Stomach (tissue), 9 donors: Measurements from ENCODE around the gene C15orf39. TPM values are rescaled to one million over a fixed set of nuclear protein-coding genes. Genes with fewer than 3 reads are reported as not detected.
"Not testable (repeated sequence)": the region's sequence is repeated elsewhere in the genome, so short reads cannot be mapped to it uniquely, and the experiment has no call there.

Experiments
- DNase-seq, 2 donors: peaks; one replicate each; pipeline versions ENCODE4 v3.0.0 to v3.0.0-alpha.2; 2013 to 2019
- H3K27ac ChIP-seq, 5 donors: fragments of 200-600 bp in 4 of 5; sonication (generic) in 4 of 5; one replicate each; pipeline ENCODE4 v1.5.1; 2013 to 2019; ENCODE audit warnings: mild to moderate bottlenecking in 1 of 5, moderate library complexity in 1 of 5
- H3K27me3 ChIP-seq, 3 donors: fragments of 200-600 bp; sonication (generic); one replicate each; pipeline ENCODE4 v1.5.1; 2017 to 2019; ENCODE audit warnings: mixed run types in 1 of 3
- H3K36me3 ChIP-seq, 4 donors: fragments of 200-600 bp; sonication (generic); 1 replicate in 3 of 4; 2 replicates in 1 of 4; pipeline ENCODE4 v1.5.1; 2016 to 2019
- H3K4me1 ChIP-seq, 4 donors: fragments of 200-600 bp; sonication (generic); one replicate each; pipeline ENCODE4 v1.5.1; 2016 to 2019
- H3K4me3 ChIP-seq, 4 donors: fragments of 200-600 bp; sonication (generic) in 3 of 4; one replicate each; pipeline ENCODE4 v1.5.1; 2016 to 2019; ENCODE audit warnings: mild to moderate bottlenecking in 1 of 4
- H3K9me3 ChIP-seq, 4 donors: fragments of 200-600 bp; sonication (generic); one replicate each; pipeline ENCODE4 v1.5.1; 2016 to 2019
- EP300 ChIP-seq: sonication (generic); formaldehyde crosslinking; IDR thresholded peaks from one replicate; pipeline ENCODE4 v1.6.1; 2017; ENCODE audit warnings: antibody characterized with exemption
- POLR2A ChIP-seq, 4 donors: fragments of 450-650 bp; IDR thresholded peaks; one replicate each; pipeline ENCODE4 v1.6.1; 2016; ENCODE audit warnings: antibody characterized with exemption in 4 of 4, control low read depth in 2 of 4, mild to moderate bottlenecking in 1 of 4, moderate library complexity in 1 of 4
- POLR2AphosphoS5 ChIP-seq, 3 donors: sonication (generic); formaldehyde crosslinking; IDR thresholded peaks; one replicate each; pipeline ENCODE4 v1.6.1; 2016; ENCODE audit warnings: antibody characterized with exemption in 3 of 3
- WGBS, 5 donors: extraction: QIAGEN DNeasy Blood & Tissue Kit in 3 of 5; methylation state at CpG; one replicate each; pipeline versions ENCODE4 v1.1.5 to v1.1.7; 2013 to 2018; 5-methylcytosine and 5-hydroxymethylcytosine counted together
- intact Hi-C: fragments of 100-400 bp; cut with DNase I; formaldehyde crosslinking; loops from one replicate; pipeline ENCODE4 v1.15.1; 2023; ENCODE audit warnings: low total_unique reads
- polyA plus RNA-seq, 3 donors: library from polyadenylated mRNA; stranded (reverse); fragments of 200-250 nt; gene quantifications; one replicate each; pipeline ENCODE4 v1.2.3, GENCODE V29; 2013
- total RNA-seq, 5 donors: library from RNA; depleted of rRNA; stranded (reverse); fragments of >200 nt; gene quantifications; one replicate each; pipeline versions ENCODE4 v1.1.0 to v1.2.3, GENCODE V29; 2014 to 2016
- TF ChIP-seq, protein P1 (sequence below), 7 experiments: fragments of 450-650 bp in 4 of 7; fragments of 200-600 bp in 3 of 7; sonication (generic) in 3 of 7; IDR thresholded peaks; one replicate each; pipeline ENCODE4 v1.5.1; 2016 to 2019; ENCODE audit warnings: antibody characterized with exemption in 7 of 7, control low read depth in 2 of 7, mild to moderate bottlenecking in 1 of 7
- donor health status: healthy with polysubstance abuse.
- donor health status: Bipolar disorder and iron deficiency.
- donor health status: healthy.

Gene C15orf39
- total and polyA plus RNA-seq, 8 donors: 3.1 to 29.1 (median 11.1) TPM

DNA sequence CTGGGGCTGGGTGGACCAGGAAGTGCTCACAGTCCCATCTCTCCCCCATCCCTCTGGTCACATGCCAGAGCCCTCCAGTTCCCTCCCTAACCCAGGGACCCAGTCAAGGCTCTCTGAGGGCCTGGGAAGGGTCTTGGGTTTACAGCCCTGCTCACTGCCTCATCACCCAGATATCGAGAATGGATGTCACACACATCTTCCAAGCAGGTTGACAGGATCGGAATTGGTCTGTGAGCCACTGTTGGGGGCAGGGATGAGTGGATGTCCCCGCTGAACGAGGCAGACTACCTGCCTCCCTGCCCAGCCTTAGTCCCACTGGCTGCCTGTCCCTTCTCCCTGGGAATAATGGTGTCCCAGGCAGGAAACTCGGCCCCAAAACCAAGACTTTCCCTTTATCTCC, 36.5 kb downstream of the C15orf39 start:
- intact Hi-C loops: no loop called here
- H3K9me3 ChIP-seq: no peaks in the 10 kb centered on the region
- 50 to 86% (median 74%) methylated on average over 1 to 5 of the region's 5 CpGs for WGBS, 5 donors
- peaks cover 0 to 48% (median 7%) of the 10 kb centered on the region in 3 donors for H3K27me3 ChIP-seq
- DNase-seq: no peak
- no peak overlapping the region for H3K27ac ChIP-seq
- H3K36me3 ChIP-seq: no peaks in the 10 kb centered on the region
- no peak for TF ChIP-seq POLR2A (IDR thresholded peaks at IDR 0.05)
- TF ChIP-seq, protein P1, sequence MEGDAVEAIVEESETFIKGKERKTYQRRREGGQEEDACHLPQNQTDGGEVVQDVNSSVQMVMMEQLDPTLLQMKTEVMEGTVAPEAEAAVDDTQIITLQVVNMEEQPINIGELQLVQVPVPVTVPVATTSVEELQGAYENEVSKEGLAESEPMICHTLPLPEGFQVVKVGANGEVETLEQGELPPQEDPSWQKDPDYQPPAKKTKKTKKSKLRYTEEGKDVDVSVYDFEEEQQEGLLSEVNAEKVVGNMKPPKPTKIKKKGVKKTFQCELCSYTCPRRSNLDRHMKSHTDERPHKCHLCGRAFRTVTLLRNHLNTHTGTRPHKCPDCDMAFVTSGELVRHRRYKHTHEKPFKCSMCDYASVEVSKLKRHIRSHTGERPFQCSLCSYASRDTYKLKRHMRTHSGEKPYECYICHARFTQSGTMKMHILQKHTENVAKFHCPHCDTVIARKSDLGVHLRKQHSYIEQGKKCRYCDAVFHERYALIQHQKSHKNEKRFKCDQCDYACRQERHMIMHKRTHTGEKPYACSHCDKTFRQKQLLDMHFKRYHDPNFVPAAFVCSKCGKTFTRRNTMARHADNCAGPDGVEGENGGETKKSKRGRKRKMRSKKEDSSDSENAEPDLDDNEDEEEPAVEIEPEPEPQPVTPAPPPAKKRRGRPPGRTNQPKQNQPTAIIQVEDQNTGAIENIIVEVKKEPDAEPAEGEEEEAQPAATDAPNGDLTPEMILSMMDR (IDR thresholded peaks at IDR 0.05): no peak
- TF ChIP-seq POLR2AphosphoS5 (IDR thresholded peaks at IDR 0.05): no peak
- TF ChIP-seq EP300: no peak
- no peak overlapping the region for H3K4me3 ChIP-seq
- no peaks in the 10 kb centered on the region for H3K4me1 ChIP-seq

DNA sequence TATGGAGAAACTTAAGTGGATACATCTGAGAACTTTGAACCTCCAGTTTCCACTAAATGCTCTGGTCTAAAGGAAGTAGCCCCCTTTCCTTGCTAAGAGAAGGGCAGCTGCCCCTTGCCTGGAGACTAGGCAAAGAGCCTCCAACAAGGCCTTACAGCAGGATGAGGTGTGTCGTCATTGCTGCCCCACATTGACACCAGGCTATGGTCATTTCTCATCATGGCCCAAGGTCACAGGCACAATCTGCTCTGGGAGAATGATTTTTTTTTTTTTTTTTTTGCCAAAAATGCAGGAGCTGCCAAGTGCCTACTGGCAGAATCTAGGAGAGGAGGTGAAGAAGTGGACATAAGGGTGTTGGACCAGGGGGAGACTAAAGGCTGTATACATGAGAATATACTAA, 44.1 kb downstream of the C15orf39 start:
- not testable (repeated sequence) for H3K4me1 ChIP-seq, DNase-seq, H3K4me3 ChIP-seq, H3K27ac ChIP-seq, H3K9me3 ChIP-seq, H3K36me3 ChIP-seq
- intact Hi-C loops: loop anchor here (10.0 kb wide), 1 partner anchor 59 kb away; no protein-coding TSS in a partner anchor
- 81 to 100% (median 92%) methylated on average over 1 of the region's 1 CpG for WGBS, 5 donors
- peaks cover 0 to 15% (median 0%) of the 10 kb centered on the region in 3 donors for H3K27me3 ChIP-seq

DNA sequence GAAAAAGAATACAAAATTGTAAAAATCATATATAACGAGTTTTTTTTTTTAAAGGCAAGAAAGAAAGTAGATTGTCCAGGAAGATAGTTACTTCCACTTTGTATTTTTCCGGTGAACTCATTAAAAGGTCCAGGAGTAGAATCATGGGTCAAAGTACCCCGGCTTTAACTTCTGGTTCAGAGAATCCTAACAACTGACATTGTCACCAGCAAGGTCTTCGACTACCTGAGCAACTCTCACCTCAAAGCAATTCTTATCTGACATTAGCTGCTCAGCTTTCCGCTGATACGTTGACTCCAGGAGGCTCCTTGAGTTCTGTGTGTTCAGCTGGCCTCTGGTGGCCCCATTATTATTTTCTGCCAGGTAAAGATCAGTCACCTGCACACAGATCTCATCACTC, 47.3 kb downstream of the C15orf39 start:
- peak; percentile 15 to 16 for DNase-seq
- not testable (repeated sequence) for H3K36me3 ChIP-seq, H3K27ac ChIP-seq, H3K9me3 ChIP-seq, H3K4me1 ChIP-seq, H3K4me3 ChIP-seq
- WGBS, 5 donors: 25 to 41% (median 32%) methylated on average over 6 of the region's 6 CpGs
- intact Hi-C loops: loop anchor here (10.0 kb wide), 1 partner anchor 56 kb away; no protein-coding TSS in a partner anchor
- H3K27me3 ChIP-seq: peaks cover 0 to 22% (median 0%) of the 10 kb centered on the region in 3 donors

DNA sequence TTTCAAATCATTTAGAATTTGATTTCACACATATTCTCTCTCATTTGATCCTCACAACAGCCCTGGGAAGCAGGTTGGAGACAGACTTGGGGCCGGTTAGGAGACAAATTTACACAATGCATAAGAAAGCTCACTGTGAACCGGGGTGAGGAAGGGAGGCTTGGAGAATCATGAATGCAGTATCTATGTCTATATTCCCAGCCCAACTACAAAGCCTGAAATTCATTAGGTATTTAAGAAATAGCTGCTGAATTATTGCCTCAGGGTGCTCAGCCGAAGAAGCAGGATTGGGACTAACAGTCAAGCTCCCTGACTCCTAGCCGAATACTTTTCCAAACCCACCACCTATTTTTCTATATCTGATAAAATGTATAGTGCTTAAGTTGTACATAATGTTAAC, 48.0 kb downstream of the C15orf39 start:
- peaks cover 0 to 22% (median 0%) of the 10 kb centered on the region in 3 donors for H3K27me3 ChIP-seq
- H3K27ac ChIP-seq: no peak overlapping the region
- no peaks in the 10 kb centered on the region for H3K4me1 ChIP-seq
- no peaks in the 10 kb centered on the region for H3K9me3 ChIP-seq
- TF ChIP-seq EP300 (no peak), POLR2A (IDR thresholded peaks at IDR 0.05) (no peak), POLR2AphosphoS5 (IDR thresholded peaks at IDR 0.05) (no peak)
- TF ChIP-seq, protein P1 (IDR thresholded peaks at IDR 0.05): no peak
- H3K4me3 ChIP-seq: no peak overlapping the region
- WGBS, 5 donors: 53 to 64% (median 60%) methylated on average over 4 of the region's 4 CpGs
- DNase-seq: no peak
- H3K36me3 ChIP-seq: no peaks in the 10 kb centered on the region
- intact Hi-C loops: loop anchor here (10.0 kb wide), 1 partner anchor 55 kb away; no protein-coding TSS in a partner anchor

DNA sequence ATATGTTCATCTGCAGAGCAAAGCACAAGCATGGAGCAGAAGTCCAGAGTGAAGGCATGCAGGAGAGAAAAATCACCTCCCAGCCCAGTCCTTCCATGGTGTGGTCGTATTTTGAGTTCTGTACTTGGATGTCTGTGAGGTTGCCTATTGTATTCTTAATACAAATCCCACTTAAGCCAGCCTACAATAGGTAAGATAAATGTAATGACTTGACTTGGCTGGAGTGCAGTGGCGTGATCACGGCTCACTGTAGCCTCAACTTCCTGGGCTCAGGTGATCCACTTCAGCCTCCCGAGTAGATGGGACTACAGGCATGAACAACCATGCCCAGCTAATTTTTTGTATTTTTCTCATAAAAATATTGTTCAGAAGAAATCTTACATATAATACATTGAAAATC, 49.7 kb downstream of the C15orf39 start:
- H3K36me3 ChIP-seq, intact Hi-C loops, H3K27ac ChIP-seq, DNase-seq, H3K9me3 ChIP-seq, H3K4me3 ChIP-seq, H3K4me1 ChIP-seq: not testable (repeated sequence)
- WGBS, 5 donors: 66 to 83% (median 71%) methylated on average over 4 of the region's 4 CpGs
- H3K27me3 ChIP-seq: peaks cover 0 to 22% (median 0%) of the 10 kb centered on the region in 3 donors

DNA sequence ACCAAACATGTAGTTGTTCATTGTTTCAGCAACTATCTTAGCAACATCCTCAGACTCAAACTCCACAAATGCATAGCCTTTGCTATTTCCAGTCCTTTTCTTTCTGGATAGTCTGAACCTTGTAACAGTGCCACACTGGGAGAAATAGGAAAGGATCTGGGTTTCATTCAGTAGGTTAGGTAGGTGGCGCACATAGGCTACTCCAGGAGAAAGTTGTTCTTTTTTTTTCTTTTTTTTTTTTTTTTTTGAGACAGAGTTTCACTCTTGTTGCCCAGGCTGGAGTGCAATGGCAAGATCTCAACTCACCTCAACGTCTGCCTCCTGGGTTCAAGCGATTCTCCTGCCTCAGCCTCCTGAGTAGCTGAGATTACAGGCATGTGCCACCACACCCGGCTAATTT, 50.6 kb downstream of the C15orf39 start:
- H3K27me3 ChIP-seq: peaks cover 0 to 22% (median 0%) of the 10 kb centered on the region in 3 donors
- H3K27ac ChIP-seq, H3K36me3 ChIP-seq, H3K4me3 ChIP-seq, DNase-seq, H3K9me3 ChIP-seq, intact Hi-C loops, H3K4me1 ChIP-seq: not testable (repeated sequence)
- 64 to 78% (median 74%) methylated on average over 4 of the region's 4 CpGs for WGBS, 5 donors

DNA sequence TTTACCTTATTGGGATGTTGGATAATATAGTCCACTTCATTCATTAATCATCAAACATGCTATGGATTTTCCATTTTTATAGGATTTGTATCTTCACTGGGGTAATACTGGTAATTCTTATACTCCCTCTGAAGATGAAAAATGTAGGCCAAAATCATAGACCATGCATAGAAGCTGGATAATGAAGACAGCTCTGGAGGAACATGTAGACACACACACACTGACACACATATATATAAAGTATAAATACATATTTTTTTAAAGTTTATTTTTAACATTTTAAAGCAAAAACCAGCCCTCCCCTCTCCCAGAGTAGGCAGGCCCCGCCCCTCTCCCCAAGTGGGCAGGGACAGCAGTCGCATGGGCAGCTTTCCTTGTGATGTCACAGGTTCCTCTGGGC, 56.4 kb downstream of the C15orf39 start, which contains the start of gene GOLGA6C:
TSS of gene GOLGA6C (plus strand) at position 301 of the 400 bp plus-strand sequence. CDS start 265 bp downstream, outside the sequence.
- intact Hi-C loops, H3K36me3 ChIP-seq, H3K4me1 ChIP-seq, DNase-seq, H3K27me3 ChIP-seq, H3K4me3 ChIP-seq, H3K27ac ChIP-seq, H3K9me3 ChIP-seq: not testable (repeated sequence)
- WGBS, 5 donors: 83% methylated on average over 1 of the region's 2 CpGs; no CpG with 5 or more reads in 4 of the 5 donors

DNA sequence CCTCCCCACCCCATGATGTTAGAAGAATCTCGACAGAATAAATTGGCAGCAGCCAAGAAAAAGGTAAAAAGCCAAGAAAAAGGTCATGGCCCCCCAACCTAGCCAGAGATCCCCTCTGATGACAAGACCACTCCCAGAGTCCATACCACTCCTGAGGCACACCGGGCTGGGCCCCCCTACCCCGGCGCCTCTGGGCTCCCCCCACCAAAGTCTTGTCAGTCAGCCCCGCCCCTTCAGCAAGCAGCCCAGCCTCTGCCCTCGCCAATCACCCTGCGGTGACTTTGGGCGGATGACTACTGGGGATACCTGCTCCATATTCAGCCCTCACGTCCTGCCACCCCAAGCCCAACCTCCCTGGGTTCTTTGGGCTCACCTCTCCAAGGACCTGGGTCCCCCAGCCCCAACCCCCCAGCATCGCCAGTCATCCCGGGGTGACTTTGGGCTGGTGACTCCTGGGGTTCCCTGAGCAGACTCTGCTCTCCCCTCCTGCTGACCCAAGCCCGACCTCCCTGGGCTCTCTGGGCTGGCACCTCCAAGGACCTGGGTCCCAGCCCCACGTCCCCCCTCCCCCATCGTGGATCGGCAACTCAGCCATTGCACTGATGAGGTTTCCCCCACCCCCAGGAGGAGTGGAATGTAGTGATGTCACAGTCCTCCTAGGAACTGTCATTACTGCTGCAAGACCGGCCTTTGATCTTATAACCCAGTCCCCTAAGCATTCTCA, 57.1 kb downstream of the C15orf39 start:
- H3K4me3 ChIP-seq, H3K4me1 ChIP-seq, H3K36me3 ChIP-seq, intact Hi-C loops, H3K27me3 ChIP-seq, DNase-seq, H3K9me3 ChIP-seq, H3K27ac ChIP-seq: not testable (repeated sequence)
- WGBS, 5 donors: 59 to 75% (median 71%) methylated on average over 8 to 11 of the region's 16 CpGs

DNA sequence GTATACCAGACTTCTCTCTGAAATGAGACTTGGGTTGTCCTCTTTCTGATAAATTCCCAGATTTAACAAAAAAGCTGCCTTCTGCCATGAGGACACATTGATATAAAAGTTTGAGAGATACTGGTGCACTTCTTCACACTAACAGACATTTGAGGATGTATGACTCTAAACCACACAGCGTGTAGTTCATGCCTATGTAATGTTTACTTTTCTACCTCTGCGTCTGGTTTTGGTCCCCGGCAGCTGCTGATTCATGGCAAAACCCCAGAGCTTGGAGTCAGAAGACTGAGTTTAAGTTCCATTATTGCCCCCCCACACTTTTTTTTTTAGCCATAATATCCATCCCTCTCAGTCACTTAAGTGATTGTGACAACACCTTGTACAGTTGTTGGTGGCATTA, 58.2 kb downstream of the C15orf39 start:
- no CpG with 5 or more reads among the region's 3 CpGs for WGBS, 5 donors
- H3K27me3 ChIP-seq, H3K36me3 ChIP-seq, intact Hi-C loops, DNase-seq, H3K4me1 ChIP-seq, H3K27ac ChIP-seq, H3K9me3 ChIP-seq, H3K4me3 ChIP-seq: not testable (repeated sequence)
